A549 (cell line): Measurements from ENCODE around the gene RUVBL2. TPM values are rescaled to one million over a fixed set of nuclear protein-coding genes. Genes with fewer than 3 reads are reported as not detected.

Experiments
- ATAC-seq, 2 experiments: fragments of 200-7000 bp in 1 of 2; fragments of >200 bp in 1 of 2; cut with Nextera tagmentation in 1 of 2; cut with Tn5 transposase in 1 of 2; 3 replicates each; pipeline versions ENCODE4 v1.8.0 to v1.9.1; 2018 to 2020; ENCODE audit warnings: mild to moderate bottlenecking in 1 of 2, moderate library complexity in 1 of 2
- CTCF ChIA-PET: fragments of 300-600 bp; sonication (Branson Sonifier 250); formaldehyde crosslinking; extraction: SDS; loops from one replicate; lab custom pipeline; 2021; ENCODE audit warnings: antibody characterized with exemption, inconsistent platforms; lab: Yijun Ruan, JAX
- POLR2A ChIA-PET: fragments of 350-600 bp; formaldehyde crosslinking; extraction: SDS; loops from one replicate; lab custom pipeline; 2021; ENCODE audit warnings: antibody characterized with exemption, inconsistent platforms; lab: Yijun Ruan, JAX
- DNase-seq, 2 experiments: peaks; one replicate each; pipeline versions ENCODE4 v3.0.0 to v3.0.0-alpha.2; 2011 to 2016; ENCODE audit warnings: low read depth in 1 of 2, low spot score in 1 of 2
- FAIRE-seq: peaks from 2 replicates; lab custom pipeline; 2011; peaks lifted over from hg19 to GRCh38; lab: Jason Lieb, UNC
- H3K27ac ChIP-seq, 2 experiments: fragments of >200 bp; sonication (Bioruptor Twin); formaldehyde crosslinking; 3 replicates each; pipeline ENCODE4 v1.5.1; 2016 to 2017
- H3K4me1 ChIP-seq: fragments of >200 bp; sonication (Bioruptor Twin); formaldehyde crosslinking; 3 replicates; pipeline ENCODE4 v1.6.1; 2016
- H3K4me2 ChIP-seq: fragments of >200 bp; sonication (Bioruptor Twin); formaldehyde crosslinking; 3 replicates; pipeline ENCODE4 v1.6.1; 2016
- H3K4me3 ChIP-seq: fragments of >200 bp; sonication (Bioruptor Twin); formaldehyde crosslinking; 3 replicates; pipeline ENCODE4 v1.5.1; 2016
- H3K9me3 ChIP-seq: fragments of >200 bp; sonication (Bioruptor Twin); formaldehyde crosslinking; 3 replicates; pipeline ENCODE4 v1.6.1; 2016
- BHLHE40 ChIP-seq: IDR thresholded peaks from 2 replicates; pipeline ENCODE4 v1.6.1; 2012; ENCODE audit warnings: low read depth, low read length, inconsistent platforms
- CBX2 ChIP-seq: fragments of 200-600 bp; sonication (generic); IDR thresholded peaks from 2 replicates; pipeline ENCODE4 v1.6.1; 2016; ENCODE audit warnings: low read depth, mild to moderate bottlenecking, borderline replicate concordance
- CEBPB ChIP-seq, 2 experiments: fragments of >200 bp in 1 of 2; sonication (Bioruptor Twin) in 1 of 2; formaldehyde crosslinking in 1 of 2; IDR thresholded peaks; 2 replicates each; pipeline ENCODE4 v1.6.1; 2012 to 2016
- CHD4 ChIP-seq: fragments of 200-600 bp; sonication (generic); IDR thresholded peaks from 2 replicates; pipeline ENCODE4 v1.6.1; 2016; ENCODE audit warnings: antibody characterized with exemption, mild to moderate bottlenecking, borderline replicate concordance
- EHF ChIP-seq: fragments of 250-450 bp; sonication (Bioruptor Pico); IDR thresholded peaks from 2 replicates; pipeline ENCODE4 v1.5.0; 2020; ENCODE audit warnings: mild to moderate bottlenecking
- EHMT2 ChIP-seq: fragments of 200-600 bp; sonication (generic); IDR thresholded peaks from 2 replicates; pipeline ENCODE4 v1.6.1; 2016; ENCODE audit warnings: antibody characterized with exemption, low read depth, mild to moderate bottlenecking, moderate library complexity
- GATA3 ChIP-seq: IDR thresholded peaks from 2 replicates; pipeline ENCODE4 v1.6.1; 2012; ENCODE audit warnings: borderline replicate concordance
- HDAC2 ChIP-seq: fragments of 200-600 bp; sonication (generic); IDR thresholded peaks from 2 replicates; pipeline ENCODE4 v1.6.1; 2016
- KDM1A ChIP-seq: fragments of 200-600 bp; sonication (generic); IDR thresholded peaks from 2 replicates; pipeline ENCODE4 v1.6.1; 2016; ENCODE audit warnings: low read depth, mild to moderate bottlenecking
- KDM5A ChIP-seq: fragments of 200-600 bp; sonication (generic); IDR thresholded peaks from 2 replicates; pipeline ENCODE4 v1.6.1; 2016; ENCODE audit warnings: antibody characterized with exemption, mild to moderate bottlenecking
- MAFK ChIP-seq: fragments of 450-650 bp; IDR thresholded peaks from 2 replicates; pipeline ENCODE4 v1.6.1; 2014; ENCODE audit not compliant: partially characterized antibody
- NFE2L2 ChIP-seq: fragments of 150-350 bp; conservative IDR thresholded peaks from 2 replicates; pipeline ENCODE4 v1.6.1; 2014; ENCODE audit warnings: low read length
- POLR2AphosphoS2 ChIP-seq: conservative IDR thresholded peaks from 2 replicates; pipeline ENCODE4 v1.6.1; 2012; ENCODE audit warnings: low read length, improper control_type of control experiment, inconsistent platforms
- RFX5 ChIP-seq: fragments of 450-650 bp; IDR thresholded peaks from 2 replicates; pipeline ENCODE4 v1.7.1; 2014; ENCODE audit warnings: antibody characterized with exemption, mild to moderate bottlenecking, moderate library complexity
- SMC3 ChIP-seq: fragments of >200 bp; sonication (Bioruptor Twin); formaldehyde crosslinking; IDR thresholded peaks from 3 replicates; pipeline ENCODE4 v1.6.1; 2018; ENCODE audit warnings: inconsistent platforms
- ZFP36 ChIP-seq: fragments of 450-650 bp; IDR thresholded peaks from 2 replicates; pipeline ENCODE4 v1.6.1; 2014; ENCODE audit warnings: borderline replicate concordance; ENCODE audit not compliant: partially characterized antibody
- ZSCAN20 ChIP-seq: fragments of 250-450 bp; sonication (Bioruptor Pico); IDR thresholded peaks from 2 replicates; pipeline ENCODE4 v1.8.0; 2022; ENCODE audit warnings: mild to moderate bottlenecking, moderate library complexity
- WGBS: methylation state at CpG from one replicate; pipeline ENCODE4 v1.1.6; 2017; ENCODE audit errors: missing lambda C conversion rate; 5-methylcytosine and 5-hydroxymethylcytosine counted together
- polyA plus RNA-seq, 4 experiments: library from polyadenylated mRNA; depleted of rRNA in 3 of 4; stranded (reverse); fragments of >200 nt; fragmentation: RNase III in 1 of 4; extraction: RNeasy Plus Mini Kit Qiagen cat#74134 plus additional on column Dnase treatment in 1 of 4; gene quantifications; 2 replicates in 3 of 4; 3 replicates in 1 of 4; pipeline ENCODE4 v1.2.3, GENCODE V29; 2011 to 2017
- TF ChIP-seq, protein P1 (sequence below): IDR thresholded peaks from 2 replicates; pipeline ENCODE4 v1.6.1; 2012
- TF ChIP-seq, protein P2 (sequence below): IDR thresholded peaks from 2 replicates; pipeline ENCODE4 v1.6.1; 2012
- TF ChIP-seq, protein P3 (sequence below): fragments of 200-600 bp; sonication (generic); IDR thresholded peaks from 2 replicates; pipeline ENCODE4 v1.6.1; 2016; ENCODE audit warnings: antibody characterized with exemption, mild to moderate bottlenecking, moderate library complexity
- TF ChIP-seq, protein P4 (sequence below): fragments of >200 bp; sonication (Bioruptor Twin); formaldehyde crosslinking; IDR thresholded peaks from 3 replicates; pipeline ENCODE4 v1.6.1; 2016
- TF ChIP-seq, protein P5 (sequence below): fragments of 250-450 bp; sonication (Bioruptor Pico); IDR thresholded peaks from 2 replicates; pipeline ENCODE4 v1.5.0; 2021; ENCODE audit warnings: mild to moderate bottlenecking, moderate library complexity, borderline replicate concordance

The RUVBL2 gene
- polyA plus RNA-seq, 2 of the 4 experiments (the other 2 are of a cell fraction): 186 to 225 TPM

DNA sequence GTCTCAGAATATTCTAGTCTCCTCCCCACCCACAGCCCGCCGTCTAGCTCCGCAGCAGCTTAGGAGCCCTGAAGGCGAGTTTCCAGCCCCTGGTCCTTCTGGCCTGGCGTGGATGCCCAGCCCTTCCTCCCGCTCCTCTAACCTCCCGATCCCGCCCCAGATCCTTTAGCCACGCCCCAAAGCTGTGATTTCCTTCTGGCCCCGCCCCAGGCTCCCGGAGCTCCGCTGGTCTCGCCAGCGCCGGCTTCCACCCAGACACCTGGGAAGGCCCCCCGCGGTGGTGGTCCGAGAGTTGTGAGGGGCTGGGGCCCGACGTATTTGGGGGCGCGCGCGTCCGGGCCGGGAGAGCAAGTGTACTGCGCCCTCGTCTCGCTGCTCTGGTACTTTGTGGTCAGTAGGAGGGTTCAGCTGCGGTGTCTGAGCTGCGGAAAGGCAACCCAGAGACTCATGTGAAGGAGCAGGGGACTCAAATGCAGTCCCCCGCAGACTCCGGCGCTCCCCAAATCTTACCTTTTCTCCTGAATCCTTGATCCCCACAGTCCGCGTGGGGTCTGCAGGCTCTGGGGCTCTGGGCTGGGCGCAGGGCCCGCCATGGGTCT, 64.0 kb downstream of the RUVBL2 start, which contains the start of gene CGB7:
Gene CGB7 (minus strand): TSS at position 114 of the 599 bp plus-strand sequence. CDS start 2,374 bp downstream, outside the sequence.
- ChIA-PET POLR2A (interaction anchor here (1.5 kb wide), 1 partner anchor 39 kb away, joined by 4 read pairs; no protein-coding TSS in a partner anchor), CTCF (interaction anchor here (0.8 to 7.3 kb wide), 6 partner anchors 9 to 65 kb away, joined by 3 to 96 read pairs (median 16); partner anchors contain the start of genes GYS1, KCNA7 and RUVBL2)
- Histone ChIP-seq H3K4me3 (peak within 1 kb of the TSS; percentile 54), H3K4me2 (peak within 1 kb of the TSS; percentile 85)
- no peak for TF ChIP-seq SMC3
- TF ChIP-seq, protein P1, sequence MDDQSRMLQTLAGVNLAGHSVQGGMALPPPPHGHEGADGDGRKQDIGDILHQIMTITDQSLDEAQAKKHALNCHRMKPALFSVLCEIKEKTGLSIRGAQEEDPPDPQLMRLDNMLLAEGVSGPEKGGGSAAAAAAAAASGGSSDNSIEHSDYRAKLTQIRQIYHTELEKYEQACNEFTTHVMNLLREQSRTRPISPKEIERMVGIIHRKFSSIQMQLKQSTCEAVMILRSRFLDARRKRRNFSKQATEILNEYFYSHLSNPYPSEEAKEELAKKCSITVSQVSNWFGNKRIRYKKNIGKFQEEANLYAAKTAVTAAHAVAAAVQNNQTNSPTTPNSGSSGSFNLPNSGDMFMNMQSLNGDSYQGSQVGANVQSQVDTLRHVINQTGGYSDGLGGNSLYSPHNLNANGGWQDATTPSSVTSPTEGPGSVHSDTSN: no peak
- TF ChIP-seq EHF: no peak
- TF ChIP-seq NFE2L2: no peak
- TF ChIP-seq, protein P2, sequence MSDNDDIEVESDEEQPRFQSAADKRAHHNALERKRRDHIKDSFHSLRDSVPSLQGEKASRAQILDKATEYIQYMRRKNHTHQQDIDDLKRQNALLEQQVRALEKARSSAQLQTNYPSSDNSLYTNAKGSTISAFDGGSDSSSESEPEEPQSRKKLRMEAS: no peak
- TF ChIP-seq ZFP36: no peak
- no peak for TF ChIP-seq RFX5
- TF ChIP-seq, protein P3, sequence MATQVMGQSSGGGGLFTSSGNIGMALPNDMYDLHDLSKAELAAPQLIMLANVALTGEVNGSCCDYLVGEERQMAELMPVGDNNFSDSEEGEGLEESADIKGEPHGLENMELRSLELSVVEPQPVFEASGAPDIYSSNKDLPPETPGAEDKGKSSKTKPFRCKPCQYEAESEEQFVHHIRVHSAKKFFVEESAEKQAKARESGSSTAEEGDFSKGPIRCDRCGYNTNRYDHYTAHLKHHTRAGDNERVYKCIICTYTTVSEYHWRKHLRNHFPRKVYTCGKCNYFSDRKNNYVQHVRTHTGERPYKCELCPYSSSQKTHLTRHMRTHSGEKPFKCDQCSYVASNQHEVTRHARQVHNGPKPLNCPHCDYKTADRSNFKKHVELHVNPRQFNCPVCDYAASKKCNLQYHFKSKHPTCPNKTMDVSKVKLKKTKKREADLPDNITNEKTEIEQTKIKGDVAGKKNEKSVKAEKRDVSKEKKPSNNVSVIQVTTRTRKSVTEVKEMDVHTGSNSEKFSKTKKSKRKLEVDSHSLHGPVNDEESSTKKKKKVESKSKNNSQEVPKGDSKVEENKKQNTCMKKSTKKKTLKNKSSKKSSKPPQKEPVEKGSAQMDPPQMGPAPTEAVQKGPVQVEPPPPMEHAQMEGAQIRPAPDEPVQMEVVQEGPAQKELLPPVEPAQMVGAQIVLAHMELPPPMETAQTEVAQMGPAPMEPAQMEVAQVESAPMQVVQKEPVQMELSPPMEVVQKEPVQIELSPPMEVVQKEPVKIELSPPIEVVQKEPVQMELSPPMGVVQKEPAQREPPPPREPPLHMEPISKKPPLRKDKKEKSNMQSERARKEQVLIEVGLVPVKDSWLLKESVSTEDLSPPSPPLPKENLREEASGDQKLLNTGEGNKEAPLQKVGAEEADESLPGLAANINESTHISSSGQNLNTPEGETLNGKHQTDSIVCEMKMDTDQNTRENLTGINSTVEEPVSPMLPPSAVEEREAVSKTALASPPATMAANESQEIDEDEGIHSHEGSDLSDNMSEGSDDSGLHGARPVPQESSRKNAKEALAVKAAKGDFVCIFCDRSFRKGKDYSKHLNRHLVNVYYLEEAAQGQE: no peak
- TF ChIP-seq, protein P4, sequence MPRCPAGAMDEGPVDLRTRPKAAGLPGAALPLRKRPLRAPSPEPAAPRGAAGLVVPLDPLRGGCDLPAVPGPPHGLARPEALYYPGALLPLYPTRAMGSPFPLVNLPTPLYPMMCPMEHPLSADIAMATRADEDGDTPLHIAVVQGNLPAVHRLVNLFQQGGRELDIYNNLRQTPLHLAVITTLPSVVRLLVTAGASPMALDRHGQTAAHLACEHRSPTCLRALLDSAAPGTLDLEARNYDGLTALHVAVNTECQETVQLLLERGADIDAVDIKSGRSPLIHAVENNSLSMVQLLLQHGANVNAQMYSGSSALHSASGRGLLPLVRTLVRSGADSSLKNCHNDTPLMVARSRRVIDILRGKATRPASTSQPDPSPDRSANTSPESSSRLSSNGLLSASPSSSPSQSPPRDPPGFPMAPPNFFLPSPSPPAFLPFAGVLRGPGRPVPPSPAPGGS: no peak
- no peak for TF ChIP-seq EHMT2
- TF ChIP-seq GATA3: no peak
- no peak for TF ChIP-seq POLR2AphosphoS2
- TF ChIP-seq KDM5A: no peak
- no peak for TF ChIP-seq HDAC2
- TF ChIP-seq, protein P5, sequence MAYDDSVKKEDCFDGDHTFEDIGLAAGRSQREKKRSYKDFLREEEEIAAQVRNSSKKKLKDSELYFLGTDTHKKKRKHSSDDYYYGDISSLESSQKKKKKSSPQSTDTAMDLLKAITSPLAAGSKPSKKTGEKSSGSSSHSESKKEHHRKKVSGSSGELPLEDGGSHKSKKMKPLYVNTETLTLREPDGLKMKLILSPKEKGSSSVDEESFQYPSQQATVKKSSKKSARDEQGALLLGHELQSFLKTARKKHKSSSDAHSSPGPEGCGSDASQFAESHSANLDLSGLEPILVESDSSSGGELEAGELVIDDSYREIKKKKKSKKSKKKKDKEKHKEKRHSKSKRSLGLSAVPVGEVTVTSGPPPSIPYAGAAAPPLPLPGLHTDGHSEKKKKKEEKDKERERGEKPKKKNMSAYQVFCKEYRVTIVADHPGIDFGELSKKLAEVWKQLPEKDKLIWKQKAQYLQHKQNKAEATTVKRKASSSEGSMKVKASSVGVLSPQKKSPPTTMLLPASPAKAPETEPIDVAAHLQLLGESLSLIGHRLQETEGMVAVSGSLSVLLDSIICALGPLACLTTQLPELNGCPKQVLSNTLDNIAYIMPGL: no peak
- no peak for TF ChIP-seq MAFK
- TF ChIP-seq CEBPB (IDR thresholded peaks at IDR 0.05): no peak
- TF ChIP-seq, all 56 proteins: peak for 0
- no peak for FAIRE-seq
- ATAC-seq: peak; percentile 27 to 74; a peak in 3 of 6 replicates
- Histone ChIP-seq H3K27ac (peak within 1 kb of the TSS; percentile 64 to 87; a peak in 5 of 6 replicates), H3K4me1 (peaks cover 11% of the 10 kb centered on the region), H3K9me3 (no peaks in the 10 kb centered on the region)
- peak; percentile 57 to 77 for DNase-seq
- 53% methylated on average over 34 of the region's 38 CpGs for WGBS

DNA sequence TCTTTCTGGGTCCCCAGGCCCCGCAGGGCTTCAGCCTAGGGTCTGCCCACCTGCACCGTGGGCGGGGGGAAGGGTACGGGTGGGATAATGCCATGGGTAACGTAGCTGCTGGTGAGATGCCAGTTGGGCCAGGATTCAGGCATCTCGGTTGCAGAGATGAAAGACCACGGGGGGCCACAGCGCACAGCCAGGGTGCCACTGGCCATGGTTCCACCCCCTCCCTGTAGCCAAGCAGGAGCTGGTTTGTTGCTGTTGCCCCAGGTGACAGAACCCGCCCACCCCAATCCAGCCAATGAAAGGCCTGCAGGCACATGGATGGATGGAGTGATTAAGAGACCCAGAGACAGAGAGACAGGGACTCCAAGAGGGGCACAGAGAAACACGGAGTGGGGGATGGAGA, 64.9 kb downstream of the RUVBL2 start:
- FAIRE-seq: no peak
- H3K27ac ChIP-seq: no peak overlapping the region
- ChIA-PET POLR2A (interaction anchor here (1.5 kb wide), 1 partner anchor 39 kb away, joined by 4 read pairs; no protein-coding TSS in a partner anchor), CTCF (interaction anchor here (1.0 to 7.3 kb wide), 7 partner anchors 14 to 150 kb away, joined by 3 to 96 read pairs (median 5); partner anchors contain the start of genes GYS1, KCNA7 and RUVBL2)
- no peak overlapping the region for H3K4me3 ChIP-seq
- H3K4me1 ChIP-seq: peaks cover 11% of the 10 kb centered on the region
- TF ChIP-seq KDM5A (no peak), KDM1A (no peak), ZSCAN20 (no peak), BHLHE40 (no peak), CHD4 (no peak), CBX2 (no peak)
- TF ChIP-seq, protein P1: no peak
- no peak overlapping the region for H3K4me2 ChIP-seq
- peak in 1 of 2 experiments; percentile 39; a peak in 3 of 6 replicates for ATAC-seq
- 81% methylated on average over 10 of the region's 10 CpGs for WGBS
- peak in 1 of 2 experiments; percentile 56 for DNase-seq
- no peaks in the 10 kb centered on the region for H3K9me3 ChIP-seq
